ENCODE measurements around the gene APOOL.

Gene APOOL

DNA sequence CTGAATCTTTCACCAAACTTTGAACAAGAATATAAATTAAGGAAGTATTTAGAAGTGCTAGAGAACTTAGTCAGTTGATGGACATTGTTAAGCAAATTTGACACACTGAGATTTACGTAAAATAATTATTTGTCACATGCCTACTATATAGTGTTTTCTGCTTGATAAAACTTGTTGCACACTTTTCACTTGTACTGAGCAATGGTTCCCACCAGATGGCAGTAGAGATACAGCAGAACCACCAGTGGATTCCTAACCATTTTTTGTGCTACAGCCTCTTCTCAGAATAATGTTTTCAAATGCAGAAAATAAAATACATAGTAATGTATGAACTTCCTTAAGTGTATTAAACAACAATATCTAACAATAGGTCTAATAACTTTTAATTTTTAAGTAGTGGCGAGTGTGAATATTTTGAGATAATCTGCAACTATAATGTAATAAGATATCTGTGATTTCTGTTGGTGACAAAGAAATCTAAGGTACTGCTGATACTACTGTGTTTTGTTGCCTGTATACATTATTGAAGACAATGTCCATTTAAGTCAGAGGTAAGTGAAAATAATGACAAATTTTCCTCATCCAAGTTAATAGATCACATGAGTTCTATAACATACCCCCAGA, 81.2 kb downstream of the APOOL start:
- DNase-seq (ENCODE audit: low read depth), result peak; percentile 36

- DNase-seq (ENCODE audit: low read depth), result no peak
Observed at GRCh38 chrX:85089321-85089840, 85.7 kb downstream of the APOOL start.

- no peak for DNase-seq (ENCODE audit: low read depth)
Observed at GRCh38 chrX:85107407-85107806, 103.7 kb downstream of the APOOL start.

GRCh38 chrX:85108165-85108564, 104.5 kb downstream of the APOOL start:
- no peak for DNase-seq (ENCODE audit: low read depth)

DNA sequence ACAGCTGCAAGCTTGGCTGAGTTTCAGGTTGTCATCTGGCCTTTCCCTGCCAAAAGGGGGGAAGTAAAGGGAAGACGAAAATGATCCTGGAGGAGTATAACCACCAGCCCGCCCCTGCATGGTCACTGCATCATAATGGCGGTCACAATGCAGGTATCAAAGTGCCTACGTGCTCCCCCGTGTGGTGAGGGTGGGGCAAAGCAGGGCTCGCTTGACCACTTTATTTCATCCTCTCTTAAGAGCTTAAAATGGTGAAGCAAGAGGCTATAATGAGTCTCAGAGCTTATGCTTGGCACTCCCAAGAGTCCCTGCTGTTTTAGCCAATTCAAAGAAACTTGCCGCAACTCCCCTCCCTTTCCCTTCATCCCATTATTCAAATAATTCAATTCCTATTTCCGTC, 105.6 kb downstream of the APOOL start:
- DNase-seq (ENCODE audit: low read depth), result peak; percentile 10

GRCh38 chrX:85111347-85111746, 107.7 kb downstream of the APOOL start:
- DNase-seq (ENCODE audit: low read depth), result peak; percentile 14

DNA sequence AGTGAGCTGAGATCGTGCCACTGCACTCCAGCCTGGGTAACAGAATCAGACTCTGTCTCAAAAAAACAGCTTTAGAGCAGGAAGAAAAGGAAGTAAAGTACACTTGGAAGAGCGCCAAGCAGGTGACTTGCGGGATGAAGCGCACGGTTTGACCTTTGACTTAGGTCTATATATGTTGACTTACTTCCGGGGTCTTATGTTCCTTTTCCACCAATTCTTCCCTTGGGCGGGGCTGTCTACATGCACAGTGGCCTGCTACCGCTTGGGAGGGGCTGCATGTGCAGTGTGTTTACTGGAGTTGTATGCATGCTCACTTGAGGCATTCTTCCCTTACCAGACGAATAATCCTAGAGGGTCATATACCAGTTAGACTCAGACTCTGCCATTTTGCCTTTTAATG, 108.6 kb downstream of the APOOL start:
- DNase-seq (ENCODE audit: low read depth), result no peak

- no peak for DNase-seq (ENCODE audit: low read depth)
Observed at GRCh38 chrX:85113746-85114145, 110.1 kb downstream of the APOOL start.

- DNase-seq (ENCODE audit: low read depth), result no peak
Observed at GRCh38 chrX:85114171-85114570, 110.5 kb downstream of the APOOL start.

DNA sequence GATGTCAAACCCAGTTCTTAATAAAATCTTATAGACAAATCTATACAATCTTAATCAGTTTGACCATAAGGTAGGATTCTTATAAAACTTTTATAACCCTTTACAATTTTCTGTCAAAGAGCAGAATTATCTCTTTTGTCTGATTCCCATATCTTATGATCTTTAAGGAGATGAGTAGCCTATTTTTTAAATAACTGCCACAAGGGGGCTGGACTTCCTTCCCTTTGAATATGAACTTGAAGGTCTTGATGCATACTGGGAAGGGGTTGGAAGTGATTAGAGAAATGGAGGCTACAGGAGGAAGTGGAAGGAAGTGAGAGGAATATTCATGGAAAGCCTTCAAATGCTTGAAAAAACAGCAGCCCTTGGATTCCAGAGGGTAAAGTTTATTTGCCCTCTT, 111.1 kb downstream of the APOOL start:
- DNase-seq (ENCODE audit: low read depth), result peak; percentile 1

DNA sequence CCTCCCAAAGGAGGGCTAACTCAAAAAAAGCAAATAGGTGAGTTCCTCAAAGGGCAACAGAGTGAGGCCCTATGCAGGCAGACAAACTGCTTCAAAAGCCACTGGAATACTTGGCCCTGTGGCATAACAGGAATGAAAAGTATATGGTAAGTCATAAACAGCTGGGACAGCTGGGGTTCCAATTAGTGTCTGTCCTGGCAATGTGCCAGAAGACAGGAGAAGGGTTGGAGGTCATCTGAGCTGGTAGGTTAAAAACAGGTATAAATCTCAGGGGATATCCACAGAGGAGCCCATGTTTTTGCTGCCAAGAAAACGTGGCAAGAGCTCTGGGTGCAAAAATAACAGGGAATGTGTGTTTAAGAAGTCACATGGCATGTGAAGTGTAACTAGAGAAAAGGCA, 111.6 kb downstream of the APOOL start:
- DNase-seq (ENCODE audit: low read depth), result no peak

DNA sequence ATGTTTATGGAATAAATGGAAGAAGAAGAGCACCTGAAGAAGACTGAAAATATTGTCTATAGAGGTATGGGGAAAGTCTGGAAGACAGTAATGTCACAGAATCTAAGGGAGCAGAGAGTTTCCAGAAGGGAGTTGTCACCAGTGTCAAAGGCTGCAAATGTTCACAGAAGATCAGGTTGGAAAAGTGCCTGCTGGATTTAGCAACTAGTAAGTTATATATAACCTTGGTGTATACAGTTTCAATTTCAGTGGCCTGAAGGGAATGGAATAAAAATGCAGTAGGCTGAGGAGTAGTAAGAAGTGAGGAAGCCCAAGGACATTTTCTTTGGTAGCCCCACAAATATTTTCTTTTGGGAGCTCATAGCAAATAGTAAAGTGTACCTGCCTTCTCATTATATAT, 132.7 kb downstream of the APOOL start:
- DNase-seq (ENCODE audit: low read depth), result no peak

GRCh38 chrX:85139422-85139821, 135.7 kb downstream of the APOOL start:
- no peak for DNase-seq (ENCODE audit: low read depth)

DNA sequence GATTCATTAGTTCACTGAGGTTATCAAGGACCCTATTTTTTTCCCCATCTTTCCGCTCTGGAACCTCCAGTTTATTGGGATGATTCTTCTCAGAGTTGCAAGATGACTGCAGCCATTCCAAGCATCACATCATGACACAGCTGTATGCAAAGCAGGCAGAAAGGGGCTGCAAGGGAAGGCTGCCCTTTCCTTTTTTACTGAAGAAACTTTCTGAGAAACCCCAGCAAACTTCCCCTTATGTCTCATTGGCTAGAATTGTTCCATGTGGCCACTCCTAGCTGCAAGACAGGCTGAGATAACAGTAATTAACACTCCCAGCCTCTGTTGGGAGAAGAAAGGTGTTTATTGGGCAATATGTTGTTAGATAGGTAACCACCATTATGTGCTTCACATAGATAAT, 137.3 kb downstream of the APOOL start:
- no peak for DNase-seq (ENCODE audit: low read depth)
